ENCODE data around the gene TMEM229B.

DNA sequence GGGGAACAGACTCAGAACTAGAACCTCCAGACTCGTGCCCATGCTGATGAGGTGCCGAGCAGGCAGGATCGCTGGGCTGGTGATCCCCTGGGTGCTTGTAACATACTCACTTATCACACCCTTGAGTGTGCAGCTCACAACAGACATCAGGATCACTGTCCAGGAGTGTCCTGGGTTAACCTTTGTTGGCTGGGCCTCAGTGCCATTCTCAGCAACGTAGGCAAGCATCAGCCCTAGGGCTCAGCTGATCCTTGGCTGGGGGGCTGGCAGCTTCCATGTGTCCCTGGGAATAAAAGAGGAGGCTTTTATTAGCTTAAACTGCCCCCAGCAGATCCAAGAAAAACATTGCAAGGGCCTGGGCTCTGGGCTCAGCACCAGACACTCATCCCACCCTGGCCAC, 1.6 kb downstream of the TMEM229B start:
- TF ChIP-seq, protein P1, sequence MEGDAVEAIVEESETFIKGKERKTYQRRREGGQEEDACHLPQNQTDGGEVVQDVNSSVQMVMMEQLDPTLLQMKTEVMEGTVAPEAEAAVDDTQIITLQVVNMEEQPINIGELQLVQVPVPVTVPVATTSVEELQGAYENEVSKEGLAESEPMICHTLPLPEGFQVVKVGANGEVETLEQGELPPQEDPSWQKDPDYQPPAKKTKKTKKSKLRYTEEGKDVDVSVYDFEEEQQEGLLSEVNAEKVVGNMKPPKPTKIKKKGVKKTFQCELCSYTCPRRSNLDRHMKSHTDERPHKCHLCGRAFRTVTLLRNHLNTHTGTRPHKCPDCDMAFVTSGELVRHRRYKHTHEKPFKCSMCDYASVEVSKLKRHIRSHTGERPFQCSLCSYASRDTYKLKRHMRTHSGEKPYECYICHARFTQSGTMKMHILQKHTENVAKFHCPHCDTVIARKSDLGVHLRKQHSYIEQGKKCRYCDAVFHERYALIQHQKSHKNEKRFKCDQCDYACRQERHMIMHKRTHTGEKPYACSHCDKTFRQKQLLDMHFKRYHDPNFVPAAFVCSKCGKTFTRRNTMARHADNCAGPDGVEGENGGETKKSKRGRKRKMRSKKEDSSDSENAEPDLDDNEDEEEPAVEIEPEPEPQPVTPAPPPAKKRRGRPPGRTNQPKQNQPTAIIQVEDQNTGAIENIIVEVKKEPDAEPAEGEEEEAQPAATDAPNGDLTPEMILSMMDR (IDR thresholded peaks at IDR 0.05; ENCODE audit: poor library complexity, severe bottlenecking) = no peak
- TF ChIP-seq POLR2AphosphoS5 (IDR thresholded peaks at IDR 0.05) = no peak
- TF ChIP-seq EZH2 (IDR thresholded peaks at IDR 0.05; ENCODE audit: borderline replicate concordance, insufficient read depth, low read length, poor library complexity, severe bottlenecking) = no peak
- no peak for TF ChIP-seq MXI1 (conservative IDR thresholded peaks at IDR 0.05; ENCODE audit: poor library complexity, severe bottlenecking)
- TF ChIP-seq SMC3 (conservative IDR thresholded peaks at IDR 0.05; ENCODE audit: poor library complexity) = no peak
- no peak for TF ChIP-seq TAF1 (IDR thresholded peaks at IDR 0.05; ENCODE audit: low read depth)
- no peak for TF ChIP-seq EP300 (conservative IDR thresholded peaks at IDR 0.05; ENCODE audit: poor library complexity, severe bottlenecking)

All from neural cell (in vitro differentiated cells).